Cardiac muscle cell (in vitro differentiated cells and primary cell): ENCODE data around the gene GFRA3. TPM values are rescaled to one million over a fixed set of nuclear protein-coding genes. Genes with fewer than 3 reads are reported as not detected.
A peak's percentile ranks its signal among the peaks of the same experiment; 100 is the strongest.

Source experiments
- DNase-seq, 2 donors: peaks; one replicate each; pipeline versions ENCODE4 v3.0.0 to v3.0.0-alpha.2; 2010 to 2017; ENCODE audit warnings: low read depth in 1 of 2, low spot score in 1 of 2
- H3K27ac ChIP-seq: fragments of 200-600 bp; sonication (generic); 2 replicates; pipeline ENCODE4 v1.5.1; 2016
- H3K27me3 ChIP-seq: fragments of 200-600 bp; sonication (generic); 2 replicates; pipeline ENCODE4 v1.6.0; 2016; ENCODE audit warnings: control low read depth
- H3K36me3 ChIP-seq: fragments of 200-600 bp; sonication (generic); 2 replicates; pipeline ENCODE4 v1.5.1; 2016; ENCODE audit warnings: control low read depth
- H3K4me1 ChIP-seq: fragments of 200-600 bp; sonication (generic); 2 replicates; pipeline ENCODE4 v1.8.1; 2017; ENCODE audit warnings: low read depth, mild to moderate bottlenecking, mixed run types
- H3K4me3 ChIP-seq: fragments of 200-600 bp; sonication (generic); 2 replicates; pipeline ENCODE4 v1.5.1; 2016; ENCODE audit warnings: mild to moderate bottlenecking
- H3K9me3 ChIP-seq: fragments of 200-600 bp; sonication (generic); 2 replicates; pipeline ENCODE4 v1.5.1; 2017; ENCODE audit warnings: low read depth, mild to moderate bottlenecking, control low read depth
- polyA plus RNA-seq: library from polyadenylated mRNA; unstranded; fragments of >200 nt; fragmentation: Nextera tagmentation; extraction: Ambion mirVana; gene quantifications from 2 replicates; pipeline ENCODE4 v1.2.1, GENCODE V29; 2016
- total RNA-seq: library from RNA; depleted of rRNA; stranded (reverse); fragments of >200 nt; gene quantifications from 2 replicates; pipeline ENCODE4 v1.2.3, GENCODE V29; 2016
- TF ChIP-seq, protein P1 (sequence below): IDR thresholded peaks from 2 replicates; pipeline ENCODE4 v1.5.1; 2012; ENCODE audit warnings: low read depth, mild to moderate bottlenecking, low read length

GFRA3 gene
- total and polyA plus RNA-seq, 2 experiments from 2014 or later = 0.39 to 0.51 TPM

DNA sequence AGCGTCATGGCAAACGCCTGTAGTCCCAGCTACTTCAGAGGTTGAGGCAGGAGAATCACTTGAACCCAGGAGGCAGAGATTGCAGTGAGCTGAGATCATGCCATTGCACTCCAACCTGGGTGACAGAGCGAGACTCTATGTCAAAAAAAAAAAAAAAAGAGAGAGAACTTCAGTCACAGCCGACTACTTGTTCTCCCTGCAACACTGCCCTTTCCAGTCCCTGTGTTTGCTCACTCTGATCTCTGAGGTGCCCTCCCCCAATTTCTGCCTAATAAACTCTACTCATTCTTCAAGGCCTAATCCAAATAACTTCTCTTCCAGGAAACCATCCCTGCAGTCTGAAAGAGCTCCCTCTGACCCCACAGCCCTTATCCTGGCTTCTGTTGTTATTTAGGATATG lies 28.1 kb downstream of the GFRA3 start:
- peaks cover 17% of the 10 kb centered on the region for H3K27me3 ChIP-seq
- no peak overlapping the region for H3K27ac ChIP-seq
- no peaks in the 10 kb centered on the region for H3K9me3 ChIP-seq
- H3K36me3 ChIP-seq = no peaks in the 10 kb centered on the region
- no peaks in the 10 kb centered on the region for H3K4me1 ChIP-seq
- no peak overlapping the region for H3K4me3 ChIP-seq
- no peak for DNase-seq
- TF ChIP-seq, protein P1, sequence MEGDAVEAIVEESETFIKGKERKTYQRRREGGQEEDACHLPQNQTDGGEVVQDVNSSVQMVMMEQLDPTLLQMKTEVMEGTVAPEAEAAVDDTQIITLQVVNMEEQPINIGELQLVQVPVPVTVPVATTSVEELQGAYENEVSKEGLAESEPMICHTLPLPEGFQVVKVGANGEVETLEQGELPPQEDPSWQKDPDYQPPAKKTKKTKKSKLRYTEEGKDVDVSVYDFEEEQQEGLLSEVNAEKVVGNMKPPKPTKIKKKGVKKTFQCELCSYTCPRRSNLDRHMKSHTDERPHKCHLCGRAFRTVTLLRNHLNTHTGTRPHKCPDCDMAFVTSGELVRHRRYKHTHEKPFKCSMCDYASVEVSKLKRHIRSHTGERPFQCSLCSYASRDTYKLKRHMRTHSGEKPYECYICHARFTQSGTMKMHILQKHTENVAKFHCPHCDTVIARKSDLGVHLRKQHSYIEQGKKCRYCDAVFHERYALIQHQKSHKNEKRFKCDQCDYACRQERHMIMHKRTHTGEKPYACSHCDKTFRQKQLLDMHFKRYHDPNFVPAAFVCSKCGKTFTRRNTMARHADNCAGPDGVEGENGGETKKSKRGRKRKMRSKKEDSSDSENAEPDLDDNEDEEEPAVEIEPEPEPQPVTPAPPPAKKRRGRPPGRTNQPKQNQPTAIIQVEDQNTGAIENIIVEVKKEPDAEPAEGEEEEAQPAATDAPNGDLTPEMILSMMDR = no peak

DNA sequence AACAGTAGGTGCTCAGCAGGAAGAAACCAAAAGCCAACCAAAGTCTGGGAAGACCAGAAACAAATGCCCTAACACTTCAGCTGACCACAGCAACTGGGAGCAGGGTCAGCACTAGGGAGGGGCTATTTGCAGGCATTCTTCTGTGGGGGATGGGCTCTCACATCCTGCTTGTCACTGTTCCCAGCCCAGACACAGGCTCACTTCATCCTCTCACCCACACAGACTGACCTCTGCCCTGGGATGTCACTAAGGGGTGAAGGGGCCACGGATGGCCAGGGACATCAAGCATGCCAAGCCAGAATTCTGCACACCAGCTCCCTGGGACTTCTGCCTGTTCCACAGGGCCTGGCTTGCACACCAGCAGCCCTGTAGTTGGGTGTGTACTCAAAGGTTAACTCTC lies 28.7 kb downstream of the GFRA3 start:
- Histone ChIP-seq H3K27ac (no peak overlapping the region), H3K9me3 (no peaks in the 10 kb centered on the region), H3K4me1 (no peaks in the 10 kb centered on the region), H3K4me3 (no peak overlapping the region), H3K27me3 (peaks cover 23% of the 10 kb centered on the region), H3K36me3 (no peaks in the 10 kb centered on the region)
- peak in 1 of 2 donors; percentile 43 for DNase-seq
- TF ChIP-seq, protein P1 = no peak

DNA sequence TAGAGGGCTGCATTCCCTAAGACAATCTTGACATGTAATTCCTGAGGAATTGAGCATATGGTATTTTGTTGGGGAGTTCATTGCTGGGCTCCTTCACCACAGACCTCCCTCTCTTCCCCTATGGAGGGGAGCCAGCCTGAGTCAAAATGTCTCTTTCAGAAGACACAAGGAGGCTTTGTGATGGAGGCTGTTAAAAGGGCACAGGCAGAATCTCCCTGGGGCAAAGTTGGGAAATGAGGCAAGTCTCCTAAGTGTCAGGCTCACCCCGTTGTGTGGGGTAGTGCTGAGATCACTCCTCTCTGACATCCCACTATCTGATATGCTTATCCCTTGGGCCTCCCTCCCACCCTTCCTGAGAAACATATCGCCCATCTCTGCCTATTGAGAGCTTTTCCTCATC lies 30.6 kb downstream of the GFRA3 start:
- no peak overlapping the region for H3K4me3 ChIP-seq
- H3K27ac ChIP-seq = no peak overlapping the region
- H3K36me3 ChIP-seq = no peaks in the 10 kb centered on the region
- TF ChIP-seq, protein P1 = no peak
- H3K9me3 ChIP-seq = no peaks in the 10 kb centered on the region
- H3K4me1 ChIP-seq = no peaks in the 10 kb centered on the region
- H3K27me3 ChIP-seq = peaks cover 33% of the 10 kb centered on the region
- DNase-seq = peak in 1 of 2 donors; percentile 36

DNA sequence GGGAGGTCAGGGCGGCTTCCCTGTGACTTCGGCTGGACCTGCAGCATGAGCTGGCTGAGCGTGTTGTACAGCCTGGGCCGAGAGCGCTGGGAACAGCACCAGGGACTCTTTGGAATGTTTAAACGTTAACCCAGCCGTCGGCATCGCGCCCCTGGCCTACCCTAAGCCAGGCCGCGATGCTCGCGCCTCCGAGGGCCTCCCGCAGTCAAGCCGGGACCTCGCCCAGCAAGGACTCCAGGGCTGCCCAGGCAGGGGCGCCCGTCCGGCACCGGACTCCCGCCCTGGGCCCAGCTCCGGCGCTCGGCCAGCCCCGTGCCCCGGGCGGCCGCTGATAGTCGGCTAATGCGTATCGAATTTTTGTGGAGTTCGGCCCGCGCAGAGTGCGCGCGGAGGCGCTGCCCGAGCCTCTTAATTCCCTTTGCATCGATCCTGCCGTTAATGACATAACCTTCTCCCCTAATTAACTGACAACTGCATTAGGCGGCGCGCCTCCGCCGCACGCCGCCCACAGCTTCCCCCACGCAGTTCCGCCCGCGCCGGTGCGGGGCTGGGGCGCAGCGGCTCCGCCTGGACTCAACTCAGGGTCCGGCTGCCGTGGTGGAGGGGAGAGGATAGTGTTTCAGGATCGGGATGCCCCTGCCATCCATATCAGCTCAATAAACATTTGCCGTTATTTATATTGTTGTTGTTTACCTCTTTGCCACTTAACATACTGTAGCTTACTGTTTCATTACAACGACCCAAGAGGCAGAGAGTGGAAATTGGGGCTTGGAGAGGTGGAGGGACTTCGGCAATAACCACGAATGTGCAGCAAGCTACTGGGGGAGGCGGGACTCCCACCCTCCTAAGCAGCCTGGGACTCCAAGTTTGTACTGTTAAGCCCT lies 32.5 kb downstream of the GFRA3 start:
- DNase-seq = peak; percentile 35 to 47
- Histone ChIP-seq H3K4me1 (no peaks in the 10 kb centered on the region), H3K27ac (no peak overlapping the region), H3K9me3 (no peaks in the 10 kb centered on the region), H3K27me3 (peaks cover 33% of the 10 kb centered on the region), H3K4me3 (peak overlapping the region; percentile 22), H3K36me3 (no peaks in the 10 kb centered on the region)
- TF ChIP-seq, protein P1 = no peak

DNA sequence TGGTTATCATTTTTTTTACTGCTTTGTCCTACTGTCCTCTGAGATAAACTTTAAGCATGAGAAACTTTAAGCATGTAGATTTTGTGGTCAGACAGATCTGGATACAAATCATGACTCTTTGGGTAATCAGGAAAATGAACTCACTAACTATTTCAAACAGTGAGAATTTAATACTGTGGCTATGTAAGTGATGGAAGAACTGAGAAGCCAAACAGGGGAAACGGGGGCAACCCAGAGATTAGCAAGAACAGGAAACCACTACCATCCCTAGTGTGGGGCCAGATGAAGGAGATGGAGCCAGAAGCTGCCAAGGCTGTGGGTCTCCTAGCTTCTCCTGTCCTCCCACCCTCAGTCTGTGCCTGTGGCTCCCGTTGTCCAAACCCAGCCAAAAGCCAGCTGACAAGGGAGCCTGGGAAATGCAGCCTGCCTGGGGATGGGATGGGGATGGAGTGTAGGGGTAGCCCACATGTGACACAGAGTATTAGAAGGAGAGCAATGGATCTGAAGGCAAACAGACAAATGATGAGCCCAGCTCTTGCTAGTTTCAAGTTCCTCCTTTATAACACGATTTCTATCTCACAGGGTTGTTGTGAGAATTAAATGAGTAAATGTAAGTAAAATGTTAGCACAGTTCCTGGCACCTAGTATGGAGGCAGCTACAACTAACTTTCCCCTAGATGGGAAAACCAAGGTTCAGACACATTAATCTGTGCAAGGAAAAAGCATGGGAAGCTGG lies 33.6 kb downstream of the GFRA3 start:
- TF ChIP-seq, protein P1 = no peak
- Histone ChIP-seq H3K27me3 (peaks cover 33% of the 10 kb centered on the region), H3K27ac (no peak overlapping the region), H3K4me3 (no peak overlapping the region), H3K4me1 (no peaks in the 10 kb centered on the region), H3K9me3 (no peaks in the 10 kb centered on the region), H3K36me3 (no peaks in the 10 kb centered on the region)
- DNase-seq = no peak
